Measurements from ENCODE around the gene SLX4IP. TPM values are rescaled to one million over a fixed set of nuclear protein-coding genes. Genes with fewer than 3 reads are reported as not detected.

The SLX4IP gene
- total RNA-seq, 1 donor from 2014 or later = 8.6 TPM

DNA sequence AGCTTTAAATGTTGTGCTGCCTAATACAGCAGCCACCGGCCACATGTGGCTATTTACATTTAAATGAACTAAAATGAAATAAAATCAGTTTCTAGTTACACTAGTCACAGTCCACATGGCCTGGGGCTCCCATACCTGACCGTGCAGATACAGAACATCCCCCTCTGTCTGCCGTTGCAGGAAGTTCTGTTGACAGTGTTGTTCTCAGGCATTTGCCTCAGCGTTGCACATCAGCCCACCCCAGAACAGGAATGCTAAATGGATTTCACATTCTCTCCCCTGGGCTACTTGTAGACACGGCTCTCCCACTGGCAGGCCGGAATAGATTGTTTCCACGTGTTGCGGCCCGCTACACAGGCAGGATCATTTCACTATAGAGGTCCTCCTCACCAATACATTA, 212.4 kb downstream of the SLX4IP start:
- H3K9me3 Mint-ChIP-seq = no peaks in the 10 kb centered on the region
- ChIA-PET CTCF (no interaction called here), POLR2A (no interaction called here)
- H3K4me1 Mint-ChIP-seq = no peaks in the 10 kb centered on the region
- H3K27ac Mint-ChIP-seq = no peak overlapping the region
- TF ChIP-seq, protein P1, sequence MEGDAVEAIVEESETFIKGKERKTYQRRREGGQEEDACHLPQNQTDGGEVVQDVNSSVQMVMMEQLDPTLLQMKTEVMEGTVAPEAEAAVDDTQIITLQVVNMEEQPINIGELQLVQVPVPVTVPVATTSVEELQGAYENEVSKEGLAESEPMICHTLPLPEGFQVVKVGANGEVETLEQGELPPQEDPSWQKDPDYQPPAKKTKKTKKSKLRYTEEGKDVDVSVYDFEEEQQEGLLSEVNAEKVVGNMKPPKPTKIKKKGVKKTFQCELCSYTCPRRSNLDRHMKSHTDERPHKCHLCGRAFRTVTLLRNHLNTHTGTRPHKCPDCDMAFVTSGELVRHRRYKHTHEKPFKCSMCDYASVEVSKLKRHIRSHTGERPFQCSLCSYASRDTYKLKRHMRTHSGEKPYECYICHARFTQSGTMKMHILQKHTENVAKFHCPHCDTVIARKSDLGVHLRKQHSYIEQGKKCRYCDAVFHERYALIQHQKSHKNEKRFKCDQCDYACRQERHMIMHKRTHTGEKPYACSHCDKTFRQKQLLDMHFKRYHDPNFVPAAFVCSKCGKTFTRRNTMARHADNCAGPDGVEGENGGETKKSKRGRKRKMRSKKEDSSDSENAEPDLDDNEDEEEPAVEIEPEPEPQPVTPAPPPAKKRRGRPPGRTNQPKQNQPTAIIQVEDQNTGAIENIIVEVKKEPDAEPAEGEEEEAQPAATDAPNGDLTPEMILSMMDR (IDR thresholded peaks at IDR 0.05) = no peak
- H3K27me3 Mint-ChIP-seq = peaks cover 13% of the 10 kb centered on the region
- no peaks in the 10 kb centered on the region for H3K36me3 Mint-ChIP-seq (ENCODE audit: low read depth)
- no peak for DNase-seq
- no peak overlapping the region for H3K4me3 Mint-ChIP-seq
- intact Hi-C loops (cut with micrococcal nuclease) = no loop called here
- ATAC-seq (ENCODE audit: low read depth) = no peak

DNA sequence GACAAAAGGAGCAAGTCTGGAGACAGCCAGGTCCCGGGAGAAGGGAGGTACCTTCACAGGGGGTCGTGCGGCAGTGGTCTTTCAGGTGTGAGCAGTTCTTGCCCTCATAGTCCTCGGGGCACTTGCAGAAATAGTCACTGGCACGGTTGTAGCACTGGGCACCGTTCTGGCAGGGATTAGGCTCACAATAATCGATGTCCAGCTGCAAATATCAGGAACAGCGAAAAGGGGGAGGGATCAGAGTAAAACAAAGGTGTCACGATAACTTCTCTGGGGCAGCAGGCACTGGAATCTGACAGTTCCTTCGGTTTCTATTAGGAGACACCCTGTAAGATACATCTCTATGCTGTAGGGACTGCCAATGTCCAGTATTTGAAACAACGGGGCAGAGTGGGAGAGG, 212.8 kb downstream of the SLX4IP start:
- no peaks in the 10 kb centered on the region for H3K9me3 Mint-ChIP-seq
- no peak overlapping the region for H3K4me3 Mint-ChIP-seq
- H3K4me1 Mint-ChIP-seq = no peaks in the 10 kb centered on the region
- CTCF ChIA-PET = no interaction called here
- no peak for ATAC-seq (ENCODE audit: low read depth)
- no peaks in the 10 kb centered on the region for H3K36me3 Mint-ChIP-seq (ENCODE audit: low read depth)
- POLR2A ChIA-PET = no interaction called here
- no peak overlapping the region for H3K27ac Mint-ChIP-seq
- TF ChIP-seq, protein P1 (IDR thresholded peaks at IDR 0.05) = no peak
- no peak for DNase-seq
- H3K27me3 Mint-ChIP-seq = peaks cover 17% of the 10 kb centered on the region
- intact Hi-C loops (cut with micrococcal nuclease) = no loop called here

DNA sequence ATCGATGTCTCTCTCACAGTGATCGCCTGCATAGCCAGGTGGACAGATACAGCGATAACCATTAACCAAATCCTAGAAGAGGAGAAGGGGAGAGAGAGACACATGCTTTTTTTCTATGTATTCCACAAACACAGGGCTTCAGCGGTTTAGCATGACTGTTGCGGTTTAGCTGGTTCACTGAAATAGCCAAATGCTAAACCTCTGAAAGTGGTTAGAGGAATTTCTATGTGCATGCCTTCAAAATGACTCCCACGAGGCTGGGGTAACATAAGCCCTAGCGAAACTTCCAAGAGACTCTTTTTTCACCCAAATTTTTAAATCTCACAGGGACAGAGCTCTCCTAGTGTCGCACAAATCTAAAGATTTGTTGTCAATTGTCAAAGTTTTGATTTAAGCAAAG, 213.5 kb downstream of the SLX4IP start:
- Mint-ChIP-seq H3K4me3 (no peak overlapping the region), H3K4me1 (no peaks in the 10 kb centered on the region), H3K27ac (no peak overlapping the region), H3K9me3 (no peaks in the 10 kb centered on the region), H3K27me3 (peaks cover 17% of the 10 kb centered on the region), H3K36me3 (ENCODE audit: low read depth) (no peaks in the 10 kb centered on the region)
- intact Hi-C loops (cut with micrococcal nuclease) = no loop called here
- ChIA-PET POLR2A (no interaction called here), CTCF (no interaction called here)
- ATAC-seq (ENCODE audit: low read depth) (no peak), DNase-seq (no peak)
- TF ChIP-seq, protein P1 (IDR thresholded peaks at IDR 0.05) = no peak

DNA sequence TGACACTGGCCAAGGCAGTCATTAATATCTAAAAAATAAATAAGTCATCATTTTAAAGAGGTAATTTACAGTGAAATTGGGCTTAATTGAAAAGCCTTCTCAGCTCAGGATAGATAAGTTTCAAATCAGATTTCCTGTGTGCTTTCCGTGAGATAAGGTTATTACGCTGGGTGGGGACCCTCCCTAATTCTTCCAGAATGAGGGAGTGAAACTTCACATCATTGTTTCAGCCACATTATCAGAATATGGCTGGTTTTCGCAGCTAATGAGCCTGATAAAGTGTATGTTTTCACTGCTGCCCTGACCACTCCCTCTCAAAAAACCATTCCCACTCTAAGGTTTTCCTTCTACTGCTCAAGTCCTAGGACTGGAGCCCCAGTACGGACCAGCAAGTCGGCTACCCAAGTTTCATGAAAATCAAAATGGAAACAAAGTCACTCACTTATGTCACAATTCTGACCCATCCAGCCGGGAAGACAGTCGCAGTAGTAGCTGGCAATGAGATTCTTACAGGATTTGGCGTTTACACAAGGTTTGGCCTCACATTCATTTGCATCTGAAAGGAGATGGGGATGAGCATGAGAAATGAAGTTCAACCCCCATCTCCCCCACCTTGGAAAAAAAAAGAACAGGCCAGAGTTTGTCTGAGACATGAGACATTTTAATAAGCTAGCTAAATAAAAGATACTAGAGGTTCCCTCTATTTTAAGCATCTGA, 214.1 kb downstream of the SLX4IP start:
- POLR2A ChIA-PET = no interaction called here
- CTCF ChIA-PET = no interaction called here
- H3K4me3 Mint-ChIP-seq = no peak overlapping the region
- intact Hi-C loops (cut with micrococcal nuclease) = no loop called here
- peaks cover 17% of the 10 kb centered on the region for H3K27me3 Mint-ChIP-seq
- no peak overlapping the region for H3K27ac Mint-ChIP-seq
- no peaks in the 10 kb centered on the region for H3K4me1 Mint-ChIP-seq
- no peaks in the 10 kb centered on the region for H3K9me3 Mint-ChIP-seq
- no peak for DNase-seq
- no peak for ATAC-seq (ENCODE audit: low read depth)
- TF ChIP-seq, protein P1 (IDR thresholded peaks at IDR 0.05) = no peak
- no peaks in the 10 kb centered on the region for H3K36me3 Mint-ChIP-seq (ENCODE audit: low read depth)

DNA sequence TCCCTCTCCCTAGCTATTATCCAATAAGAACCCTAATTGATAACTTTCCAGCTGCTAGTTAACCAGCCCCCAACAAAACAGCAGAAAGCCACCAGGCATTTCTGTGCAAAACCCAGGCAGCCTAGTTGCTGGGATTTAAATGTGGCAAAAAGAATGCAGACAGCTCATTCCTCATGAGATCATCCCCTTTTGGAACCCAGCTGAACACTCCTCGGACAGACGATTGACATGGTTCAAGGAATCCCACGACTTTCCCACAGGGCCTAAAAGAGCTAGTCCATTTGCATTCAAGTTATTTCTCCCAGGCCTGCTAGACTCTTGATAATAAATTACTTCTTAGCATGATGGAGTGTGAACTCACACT, 214.7 kb downstream of the SLX4IP start:
- POLR2A ChIA-PET = no interaction called here
- no peak for DNase-seq
- TF ChIP-seq, protein P1 (IDR thresholded peaks at IDR 0.05) = no peak
- Mint-ChIP-seq H3K27ac (no peak overlapping the region), H3K9me3 (no peaks in the 10 kb centered on the region), H3K4me3 (no peak overlapping the region), H3K4me1 (no peaks in the 10 kb centered on the region), H3K27me3 (peaks cover 21% of the 10 kb centered on the region), H3K36me3 (ENCODE audit: low read depth) (no peaks in the 10 kb centered on the region)
- CTCF ChIA-PET = no interaction called here
- intact Hi-C loops (cut with micrococcal nuclease) = no loop called here
- no peak for ATAC-seq (ENCODE audit: low read depth)

Measured in activated B cell treated with CpG ODN at 0.5 μM for 24 hours (primary cell).